Activated CD4-positive, alpha-beta memory T cell treated with anti-CD3 and anti-CD28 coated beads for 36 hours (primary cell): ENCODE measurements around the gene SLC27A2. TPM values are rescaled to one million over a fixed set of nuclear protein-coding genes. Genes with fewer than 3 reads are reported as not detected.

Experiments
- CTCF ChIA-PET: fragments of 350-600 bp; sonication (Branson Sonifier 250); formaldehyde crosslinking; loops from one replicate; lab custom pipeline; 2021; ENCODE audit warnings: antibody characterized with exemption, inconsistent platforms; lab: Charles Lee
- POLR2A ChIA-PET: fragments of 350-600 bp; sonication (Branson Sonifier 250); formaldehyde crosslinking; loops from one replicate; lab custom pipeline; 2021; ENCODE audit warnings: antibody characterized with exemption; lab: Charles Lee
- DNase-seq: peaks from one replicate; pipeline ENCODE4 v3.0.0-alpha.2; 2020
- H3K27ac Mint-ChIP-seq: one replicate; pipeline ENCODE4 v1.8.0; 2021; ENCODE audit warnings: mixed read lengths
- H3K27me3 Mint-ChIP-seq: one replicate; pipeline ENCODE4 v1.8.0; 2021; ENCODE audit warnings: mixed read lengths
- H3K36me3 Mint-ChIP-seq: one replicate; pipeline ENCODE4 v1.8.0; 2021; ENCODE audit warnings: mixed read lengths
- H3K4me1 Mint-ChIP-seq: one replicate; pipeline ENCODE4 v1.8.0; 2021; ENCODE audit warnings: low read depth, mixed read lengths
- H3K4me3 Mint-ChIP-seq: one replicate; pipeline ENCODE4 v1.8.0; 2021; ENCODE audit warnings: mild to moderate bottlenecking, mixed read lengths
- H3K9me3 Mint-ChIP-seq: one replicate; pipeline ENCODE4 v1.8.0; 2021; ENCODE audit warnings: mixed read lengths
- intact Hi-C: fragments of 100-400 bp; cut with micrococcal nuclease; formaldehyde crosslinking; loops from one replicate; pipeline ENCODE4 v1.15.1; 2023
- total RNA-seq, 2 experiments: library from RNA; stranded (reverse); gene quantifications; one replicate each; pipeline ENCODE4 v1.2.3, GENCODE V29; 2021

The SLC27A2 gene
- total RNA-seq, 2 experiments from 2014 or later: 22.5 to 24.3 TPM

- no peaks in the 10 kb centered on the region for H3K27me3 Mint-ChIP-seq
- intact Hi-C loops: no loop called here
- H3K27ac Mint-ChIP-seq: no peak overlapping the region
- CTCF ChIA-PET: interaction anchor here (0.6 to 0.7 kb wide), 2 partner anchors 42 to 46 kb away, joined by 3 to 4 read pairs; no protein-coding TSS in a partner anchor
- peaks cover 5% of the 10 kb centered on the region for H3K4me1 Mint-ChIP-seq
- H3K36me3 Mint-ChIP-seq: peaks cover 15% of the 10 kb centered on the region
- H3K9me3 Mint-ChIP-seq: no peaks in the 10 kb centered on the region
- no peak overlapping the region for H3K4me3 Mint-ChIP-seq
- DNase-seq: no peak
- POLR2A ChIA-PET: no interaction called here
Measured at GRCh38 chr15:50192164-50192563, 10.2 kb downstream of the SLC27A2 start.

- no peaks in the 10 kb centered on the region for H3K9me3 Mint-ChIP-seq
- peaks cover 5% of the 10 kb centered on the region for H3K4me1 Mint-ChIP-seq
- no peak for DNase-seq
- CTCF ChIA-PET: interaction anchor here (0.7 kb wide), 1 partner anchor 46 kb away, joined by 4 read pairs; no protein-coding TSS in a partner anchor
- no peak overlapping the region for H3K27ac Mint-ChIP-seq
- POLR2A ChIA-PET: no interaction called here
- H3K36me3 Mint-ChIP-seq: peaks cover 8% of the 10 kb centered on the region
- no peak overlapping the region for H3K4me3 Mint-ChIP-seq
- no peaks in the 10 kb centered on the region for H3K27me3 Mint-ChIP-seq
- intact Hi-C loops: no loop called here
Measured at GRCh38 chr15:50192926-50193620, 11.1 kb downstream of the SLC27A2 start.

- POLR2A ChIA-PET: no interaction called here
- Mint-ChIP-seq H3K36me3 (peaks cover 28% of the 10 kb centered on the region), H3K27me3 (no peaks in the 10 kb centered on the region), H3K27ac (no peak overlapping the region), H3K4me3 (no peak overlapping the region), H3K4me1 (no peaks in the 10 kb centered on the region), H3K9me3 (no peaks in the 10 kb centered on the region)
- intact Hi-C loops: no loop called here
- DNase-seq: no peak
- CTCF ChIA-PET: no interaction called here
Measured at GRCh38 chr15:50202003-50202402, 20.0 kb downstream of the SLC27A2 start.

GRCh38 chr15:50206020-50206419 lies 24.0 kb downstream of the SLC27A2 start:
- H3K27ac Mint-ChIP-seq: no peak overlapping the region
- H3K27me3 Mint-ChIP-seq: no peaks in the 10 kb centered on the region
- H3K9me3 Mint-ChIP-seq: peaks cover under 1% of the 10 kb centered on the region
- no peak overlapping the region for H3K4me3 Mint-ChIP-seq
- ChIA-PET POLR2A (no interaction called here), CTCF (no interaction called here)
- peaks cover 57% of the 10 kb centered on the region for H3K36me3 Mint-ChIP-seq
- no peak for DNase-seq
- no peaks in the 10 kb centered on the region for H3K4me1 Mint-ChIP-seq
- intact Hi-C loops: no loop called here

- intact Hi-C loops: no loop called here
- Mint-ChIP-seq H3K4me3 (no peak overlapping the region), H3K27ac (no peak overlapping the region), H3K9me3 (peaks cover 16% of the 10 kb centered on the region), H3K4me1 (no peaks in the 10 kb centered on the region), H3K36me3 (peaks cover 70% of the 10 kb centered on the region), H3K27me3 (no peaks in the 10 kb centered on the region)
- CTCF ChIA-PET: no interaction called here
- no peak for DNase-seq
- POLR2A ChIA-PET: no interaction called here
Measured at GRCh38 chr15:50209809-50210208, 27.8 kb downstream of the SLC27A2 start.

- intact Hi-C loops: no loop called here
- ChIA-PET POLR2A (no interaction called here), CTCF (interaction anchor here (0.6 kb wide), 1 partner anchor 9 kb away, joined by 3 read pairs; no protein-coding TSS in a partner anchor)
- peaks cover 16% of the 10 kb centered on the region for H3K9me3 Mint-ChIP-seq
- H3K4me3 Mint-ChIP-seq: no peak overlapping the region
- DNase-seq: no peak
- H3K36me3 Mint-ChIP-seq: peaks cover 65% of the 10 kb centered on the region
- no peak overlapping the region for H3K27ac Mint-ChIP-seq
- no peaks in the 10 kb centered on the region for H3K4me1 Mint-ChIP-seq
- no peaks in the 10 kb centered on the region for H3K27me3 Mint-ChIP-seq
Measured at GRCh38 chr15:50210462-50211157, 28.6 kb downstream of the SLC27A2 start.

- ChIA-PET POLR2A (no interaction called here), CTCF (no interaction called here)
- DNase-seq: no peak
- intact Hi-C loops: no loop called here
- Mint-ChIP-seq H3K4me3 (no peak overlapping the region), H3K36me3 (peaks cover 3% of the 10 kb centered on the region), H3K9me3 (no peaks in the 10 kb centered on the region), H3K27ac (no peak overlapping the region), H3K27me3 (no peaks in the 10 kb centered on the region), H3K4me1 (peaks cover 11% of the 10 kb centered on the region)
Measured at GRCh38 chr15:50218291-50218690, 36.3 kb downstream of the SLC27A2 start.

GRCh38 chr15:50218691-50219090 lies 36.7 kb downstream of the SLC27A2 start:
- no peak for DNase-seq
- ChIA-PET POLR2A (no interaction called here), CTCF (no interaction called here)
- Mint-ChIP-seq H3K27ac (no peak overlapping the region), H3K9me3 (no peaks in the 10 kb centered on the region), H3K36me3 (peaks cover 5% of the 10 kb centered on the region), H3K27me3 (no peaks in the 10 kb centered on the region), H3K4me3 (no peak overlapping the region), H3K4me1 (peaks cover 11% of the 10 kb centered on the region)
- intact Hi-C loops: no loop called here

GRCh38 chr15:50219820-50220219 lies 37.8 kb downstream of the SLC27A2 start:
- Mint-ChIP-seq H3K36me3 (peaks cover 8% of the 10 kb centered on the region), H3K9me3 (no peaks in the 10 kb centered on the region), H3K4me3 (no peak overlapping the region), H3K27ac (no peak overlapping the region), H3K27me3 (no peaks in the 10 kb centered on the region), H3K4me1 (peaks cover 11% of the 10 kb centered on the region)
- intact Hi-C loops: no loop called here
- ChIA-PET POLR2A (interaction anchor here (0.5 to 1.4 kb wide), 4 partner anchors 11 to 134 kb away, joined by 3 to 6 read pairs (median 4); no protein-coding TSS in a partner anchor), CTCF (interaction anchor here (0.6 kb wide), 1 partner anchor 9 kb away, joined by 3 read pairs; no protein-coding TSS in a partner anchor)
- DNase-seq: no peak

- ChIA-PET POLR2A (no interaction called here), CTCF (no interaction called here)
- H3K36me3 Mint-ChIP-seq: peaks cover 8% of the 10 kb centered on the region
- intact Hi-C loops: no loop called here
- H3K27ac Mint-ChIP-seq: no peak overlapping the region
- H3K4me3 Mint-ChIP-seq: no peak overlapping the region
- H3K9me3 Mint-ChIP-seq: no peaks in the 10 kb centered on the region
- H3K4me1 Mint-ChIP-seq: peaks cover 11% of the 10 kb centered on the region
- H3K27me3 Mint-ChIP-seq: no peaks in the 10 kb centered on the region
- DNase-seq: no peak
Measured at GRCh38 chr15:50222181-50222580, 40.2 kb downstream of the SLC27A2 start.

- DNase-seq: no peak
- peaks cover 17% of the 10 kb centered on the region for H3K36me3 Mint-ChIP-seq
- intact Hi-C loops: no loop called here
- ChIA-PET POLR2A (no interaction called here), CTCF (no interaction called here)
- H3K9me3 Mint-ChIP-seq: no peaks in the 10 kb centered on the region
- H3K27me3 Mint-ChIP-seq: no peaks in the 10 kb centered on the region
- no peak overlapping the region for H3K4me3 Mint-ChIP-seq
- no peak overlapping the region for H3K27ac Mint-ChIP-seq
- H3K4me1 Mint-ChIP-seq: peaks cover 6% of the 10 kb centered on the region
Measured at GRCh38 chr15:50224606-50225005, 42.6 kb downstream of the SLC27A2 start.

- intact Hi-C loops: no loop called here
- ChIA-PET POLR2A (no interaction called here), CTCF (no interaction called here)
- Mint-ChIP-seq H3K27ac (no peak overlapping the region), H3K4me1 (peaks cover under 1% of the 10 kb centered on the region), H3K4me3 (no peak overlapping the region), H3K27me3 (no peaks in the 10 kb centered on the region), H3K9me3 (no peaks in the 10 kb centered on the region), H3K36me3 (peaks cover 17% of the 10 kb centered on the region)
- DNase-seq: no peak
Measured at GRCh38 chr15:50225057-50225456, 43.1 kb downstream of the SLC27A2 start.
